Adipose tissue (tissue), 3 donors: ENCODE data around the gene NDUFAF8. TPM values are rescaled to one million over a fixed set of nuclear protein-coding genes. Genes with fewer than 3 reads are reported as not detected.

Experiments used
- H3K27ac ChIP-seq: one replicate; pipeline ENCODE4 v1.5.1; 2013; ENCODE audit warnings: low read depth, low read length
- WGBS, 3 donors: extraction: QIAGEN DNeasy Blood & Tissue Kit; methylation state at CpG; one replicate each; pipeline ENCODE4 v1.1.7; 2013; 5-methylcytosine and 5-hydroxymethylcytosine counted together
- polyA plus RNA-seq, 3 donors: library from polyadenylated mRNA; stranded (reverse); fragments of 200-250 nt; gene quantifications; one replicate each; pipeline ENCODE4 v1.2.3, GENCODE V29; 2013
- donor health status: healthy with polysubstance abuse.
- donor health status: Bipolar disorder and iron deficiency.
- donor health status: healthy.

NDUFAF8 gene
- polyA plus RNA-seq, 3 donors: 17.7 to 56.3 (median 46.2) TPM

GRCh38 chr17:81198826-81199481 lies 40.2 kb upstream of the NDUFAF8 start:
- WGBS, 3 donors: 86 to 90% (median 89%) methylated on average over 21 to 22 of the region's 22 CpGs
- no peak overlapping the region for H3K27ac ChIP-seq

GRCh38 chr17:81199482-81199830 lies 39.7 kb upstream of the NDUFAF8 start:
- 93 to 96% (median 93%) methylated on average over 18 of the region's 18 CpGs for WGBS, 3 donors
- H3K27ac ChIP-seq: no peak overlapping the region

- no peak overlapping the region for H3K27ac ChIP-seq
- 88 to 95% (median 90%) methylated on average over 18 of the region's 18 CpGs for WGBS, 3 donors
Observed at GRCh38 chr17:81200201-81200600, 38.9 kb upstream of the NDUFAF8 start.

- WGBS, 3 donors: 53 to 68% (median 66%) methylated on average over 27 of the region's 27 CpGs
Observed at GRCh38 chr17:81200695-81201580, 38.2 kb upstream of the NDUFAF8 start.

GRCh38 chr17:81202318-81202717 lies 36.8 kb upstream of the NDUFAF8 start:
- no peak overlapping the region for H3K27ac ChIP-seq
- 93 to 98% (median 94%) methylated on average over 10 of the region's 10 CpGs for WGBS, 3 donors

More at GRCh38 chr17:81200695-81201580, 38.2 kb upstream of the NDUFAF8 start:
- no peak overlapping the region for H3K27ac ChIP-seq

- 94 to 95% (median 95%) methylated on average over 20 of the region's 20 CpGs for WGBS, 3 donors
- no peak overlapping the region for H3K27ac ChIP-seq
Observed at GRCh38 chr17:81203136-81203535, 36.0 kb upstream of the NDUFAF8 start.

GRCh38 chr17:81204578-81204977 lies 34.5 kb upstream of the NDUFAF8 start:
- H3K27ac ChIP-seq: no peak overlapping the region
- 86 to 87% (median 87%) methylated on average over 10 of the region's 10 CpGs for WGBS, 3 donors

- no peak overlapping the region for H3K27ac ChIP-seq
- WGBS, 3 donors: 72 to 85% (median 73%) methylated on average over 4 of the region's 4 CpGs
Observed at GRCh38 chr17:81206166-81206565, 33.0 kb upstream of the NDUFAF8 start.

GRCh38 chr17:81206657-81207056 lies 32.5 kb upstream of the NDUFAF8 start:
- 95 to 97% (median 95%) methylated on average over 12 of the region's 12 CpGs for WGBS, 3 donors
- H3K27ac ChIP-seq: no peak overlapping the region

GRCh38 chr17:81207610-81208581 lies 31.2 kb upstream of the NDUFAF8 start:
- no peak overlapping the region for H3K27ac ChIP-seq

GRCh38 chr17:81208651-81209050 lies 30.5 kb upstream of the NDUFAF8 start:
- H3K27ac ChIP-seq: no peak overlapping the region
- 93 to 98% (median 93%) methylated on average over 8 to 10 of the region's 10 CpGs for WGBS, 3 donors

More at GRCh38 chr17:81207610-81208581, 31.2 kb upstream of the NDUFAF8 start:
- WGBS, 3 donors: 81 to 89% (median 84%) methylated on average over 20 to 21 of the region's 21 CpGs

- 95 to 98% (median 96%) methylated on average over 16 of the region's 16 CpGs for WGBS, 3 donors
- H3K27ac ChIP-seq: no peak overlapping the region
Observed at GRCh38 chr17:81209141-81209540, 30.0 kb upstream of the NDUFAF8 start.

- WGBS, 3 donors: 61 to 85% (median 64%) methylated on average over 10 of the region's 10 CpGs
- no peak overlapping the region for H3K27ac ChIP-seq
Observed at GRCh38 chr17:81210466-81210865, 28.7 kb upstream of the NDUFAF8 start.

GRCh38 chr17:81210868-81211267 lies 28.2 kb upstream of the NDUFAF8 start:
- H3K27ac ChIP-seq: no peak overlapping the region
- 52 to 71% (median 53%) methylated on average over 14 of the region's 14 CpGs for WGBS, 3 donors

- no peak overlapping the region for H3K27ac ChIP-seq
- WGBS, 3 donors: 89 to 95% (median 93%) methylated on average over 9 of the region's 9 CpGs
Observed at GRCh38 chr17:81212365-81212764, 26.8 kb upstream of the NDUFAF8 start.

- 91 to 97% (median 96%) methylated on average over 8 of the region's 8 CpGs for WGBS, 3 donors
- H3K27ac ChIP-seq: no peak overlapping the region
Observed at GRCh38 chr17:81213978-81214377, 25.1 kb upstream of the NDUFAF8 start.

- WGBS, 3 donors: 90 to 93% (median 92%) methylated on average over 18 of the region's 18 CpGs
- no peak overlapping the region for H3K27ac ChIP-seq
Observed at GRCh38 chr17:81217491-81217890, 21.6 kb upstream of the NDUFAF8 start.

GRCh38 chr17:81218459-81218858 lies 20.7 kb upstream of the NDUFAF8 start:
- WGBS, 3 donors: 90 to 92% (median 90%) methylated on average over 13 of the region's 13 CpGs
- no peak overlapping the region for H3K27ac ChIP-seq
